Activated CD4-positive, alpha-beta T cell treated with anti-CD3 and anti-CD28 coated beads for 1 hour (primary cell): ENCODE data around the gene SLC35F4.

Source experiments
- DNase-seq: peaks from one replicate; pipeline ENCODE4 v3.0.0-alpha.2; 2020

The SLC35F4 gene

GRCh38 chr14:57609192-57610075, 256.5 kb downstream of the SLC35F4 start:
- no peak for DNase-seq

GRCh38 chr14:57607086-57607485, 258.8 kb downstream of the SLC35F4 start:
- no peak for DNase-seq

- no peak for DNase-seq
These were observed 282.5 kb downstream of the SLC35F4 start for GRCh38 chr14:57583396-57583795.

GRCh38 chr14:57582746-57583145, 283.1 kb downstream of the SLC35F4 start:
- no peak for DNase-seq

- DNase-seq: no peak
These were observed 287.1 kb downstream of the SLC35F4 start for GRCh38 chr14:57578801-57579200.

GRCh38 chr14:57576498-57576897, 289.4 kb downstream of the SLC35F4 start:
- no peak for DNase-seq

- no peak for DNase-seq
These were observed 290.4 kb downstream of the SLC35F4 start for GRCh38 chr14:57575482-57575881.

GRCh38 chr14:57574617-57575288, 291.1 kb downstream of the SLC35F4 start:
- no peak for DNase-seq

GRCh38 chr14:57573173-57573572, 292.7 kb downstream of the SLC35F4 start:
- DNase-seq: no peak

- no peak for DNase-seq
These were observed 297.3 kb downstream of the SLC35F4 start for GRCh38 chr14:57568554-57568953.

GRCh38 chr14:57567220-57567619, 298.7 kb downstream of the SLC35F4 start:
- no peak for DNase-seq

GRCh38 chr14:57560681-57561080, 305.2 kb downstream of the SLC35F4 start:
- DNase-seq: no peak

- no peak for DNase-seq
These were observed 306.3 kb downstream of the SLC35F4 start for GRCh38 chr14:57559576-57559975.

- no peak for DNase-seq
These were observed 316.0 kb downstream of the SLC35F4 start for GRCh38 chr14:57549765-57550420.

- no peak for DNase-seq
These were observed 316.8 kb downstream of the SLC35F4 start for GRCh38 chr14:57549016-57549564.

- no peak for DNase-seq
These were observed 318.8 kb downstream of the SLC35F4 start for GRCh38 chr14:57547131-57547530.

- no peak for DNase-seq
These were observed 332.7 kb downstream of the SLC35F4 start for GRCh38 chr14:57533214-57533613.

GRCh38 chr14:57530571-57530970, 335.3 kb downstream of the SLC35F4 start:
- DNase-seq: no peak

GRCh38 chr14:57526942-57527341, 338.9 kb downstream of the SLC35F4 start:
- DNase-seq: no peak

- no peak for DNase-seq
These were observed 346.8 kb downstream of the SLC35F4 start for GRCh38 chr14:57519043-57519442.
